UCSD-AML1 (cell line): Measurements from ENCODE around the gene PXN.
A peak's percentile ranks its signal among the peaks of the same experiment; 100 is the strongest.
"Not testable (repeated sequence)": the region's sequence is repeated elsewhere in the genome, so short reads cannot be mapped to it uniquely, and the experiment has no call there.

Experiments
- DNase-seq: peaks from one replicate; lab custom pipeline; 2025; ENCODE audit not compliant: unreplicated experiment; lab: John Stamatoyannopoulos, UW

PXN gene

GRCh38 chr12:120242275-120242799 lies 23.2 kb downstream of the PXN start:
- DNase-seq: peak; percentile 49

GRCh38 chr12:120241561-120242274 lies 23.8 kb downstream of the PXN start:
- no peak for DNase-seq

GRCh38 chr12:120240495-120240833 lies 25.1 kb downstream of the PXN start:
- no peak for DNase-seq

GRCh38 chr12:120239776-120240494 lies 25.6 kb downstream of the PXN start:
- DNase-seq: no peak

GRCh38 chr12:120238839-120239445 lies 26.6 kb downstream of the PXN start:
- no peak for DNase-seq

- DNase-seq: no peak
Observed at GRCh38 chr12:120238217-120238616, 27.3 kb downstream of the PXN start.

GRCh38 chr12:120237360-120238171 lies 28.0 kb downstream of the PXN start:
- peak; percentile 70 for DNase-seq

- not testable (repeated sequence) for DNase-seq
Observed at GRCh38 chr12:120236809-120237208, 28.7 kb downstream of the PXN start.

- no peak for DNase-seq
Observed at GRCh38 chr12:120235369-120236323, 29.9 kb downstream of the PXN start.

- DNase-seq: peak; percentile 55
Observed at GRCh38 chr12:120234643-120235368, 30.7 kb downstream of the PXN start.

GRCh38 chr12:120231316-120232011 lies 34.1 kb downstream of the PXN start:
- peak; percentile 84 for DNase-seq

- DNase-seq: no peak
Observed at GRCh38 chr12:120230974-120231315, 34.6 kb downstream of the PXN start.

- DNase-seq: no peak
Observed at GRCh38 chr12:120230326-120230973, 35.1 kb downstream of the PXN start.

GRCh38 chr12:120229487-120230325 lies 35.8 kb downstream of the PXN start:
- DNase-seq: no peak

GRCh38 chr12:120229071-120229486 lies 36.5 kb downstream of the PXN start:
- no peak for DNase-seq

- DNase-seq: peak; percentile 85
Observed at GRCh38 chr12:120228291-120229070, 37.0 kb downstream of the PXN start.

GRCh38 chr12:120228041-120228290 lies 37.6 kb downstream of the PXN start:
- no peak for DNase-seq
